GM12878 (cell line): ENCODE data around the gene MAGI2. TPM values are rescaled to one million over a fixed set of nuclear protein-coding genes. Genes with fewer than 3 reads are reported as not detected.

Experiments used
- ATAC-seq: fragments of 200-7000 bp; cut with Tn5 transposase; 3 replicates; pipeline ENCODE4 v1.9.1; 2020; ENCODE audit warnings: mild to moderate bottlenecking, moderate library complexity
- BruUV-seq: library from RNA; stranded (reverse); fragments of 400-500 nt; replicated peaks from 2 replicates; lab custom pipeline; 2021; lab: Mats Ljungman, UMichigan
- CTCF ChIA-PET: fragments of 300-600 bp; sonication (Branson Sonifier 250); formaldehyde crosslinking; extraction: SDS; loops from one replicate; lab custom pipeline; 2021; ENCODE audit warnings: inconsistent platforms; lab: Yijun Ruan, JAX
- POLR2A ChIA-PET: fragments of 350-600 bp; formaldehyde crosslinking; extraction: SDS; loops from one replicate; lab custom pipeline; 2021; ENCODE audit warnings: inconsistent platforms; lab: Charles Lee
- RAD21 ChIA-PET: fragments of 300-600 bp; sonication (Branson Sonifier 250); formaldehyde crosslinking; loops from one replicate; lab custom pipeline; 2023; ENCODE audit warnings: antibody characterized with exemption; ENCODE audit not compliant: unreplicated experiment; lab: Charles Lee
- SMC1A ChIA-PET: fragments of 300-600 bp; sonication (Branson Sonifier 250); formaldehyde crosslinking; loops from one replicate; lab custom pipeline; 2023; ENCODE audit not compliant: unreplicated experiment, uncharacterized antibody; lab: Charles Lee
- DNase-seq: peaks from one replicate; pipeline ENCODE4 v3.0.0-alpha.2; 2011; ENCODE audit warnings: low read depth, low spot score
- FAIRE-seq: peaks from 3 replicates; lab custom pipeline; 2011; peaks lifted over from hg19 to GRCh38; lab: Jason Lieb, UNC
- H2AFZ ChIP-seq: 2 replicates; pipeline ENCODE4 v1.6.0; 2011; ENCODE audit warnings: low read depth, low read length, control low read depth; ENCODE audit not compliant: control insufficient read depth
- H3K27ac ChIP-seq: 2 replicates; pipeline ENCODE4 v1.5.1; 2011; ENCODE audit warnings: control low read depth; ENCODE audit not compliant: control insufficient read depth, insufficient read depth
- H3K27me3 ChIP-seq, 2 experiments: replicated peaks in 1 of 2; 2 replicates each; pipeline versions ENCODE4 v1.6.0 to v1.6.1; 2011; ENCODE audit warnings: low read length in 1 of 2; ENCODE audit not compliant: control insufficient read depth in 2 of 2, insufficient read depth in 2 of 2
- H3K36me3 ChIP-seq, 2 experiments: 2 replicates each; pipeline ENCODE4 v1.5.1; 2011; ENCODE audit warnings: low read length in 1 of 2; ENCODE audit not compliant: control insufficient read depth in 2 of 2, insufficient read depth in 2 of 2
- H3K4me1 ChIP-seq: 2 replicates; pipeline ENCODE4 v1.6.1; 2011; ENCODE audit warnings: mild to moderate bottlenecking, low read length, moderate library complexity, mixed read lengths; ENCODE audit not compliant: control insufficient read depth, insufficient read depth
- H3K4me2 ChIP-seq: 2 replicates; pipeline ENCODE4 v1.6.0; 2011; ENCODE audit warnings: control low read depth; ENCODE audit not compliant: control insufficient read depth, insufficient read depth
- H3K4me3 ChIP-seq: fragments of 200-600 bp; sonication (generic); 2 replicates; pipeline ENCODE4 v1.5.1; 2016
- H3K79me2 ChIP-seq: 2 replicates; pipeline ENCODE4 v1.6.0; 2011; ENCODE audit warnings: low read length; ENCODE audit not compliant: control insufficient read depth, insufficient read depth
- H3K9ac ChIP-seq: 2 replicates; pipeline ENCODE4 v1.8.0; 2011; ENCODE audit warnings: low read length, control low read depth, mixed read lengths; ENCODE audit not compliant: control insufficient read depth, insufficient read depth
- H3K9me3 ChIP-seq: replicated peaks from 3 replicates; pipeline ENCODE4 v1.5.1; 2011; ENCODE audit warnings: mild to moderate bottlenecking, low read length; ENCODE audit not compliant: control insufficient read depth, insufficient read depth
- H4K20me1 ChIP-seq: 2 replicates; pipeline ENCODE4 v1.6.0; 2011; ENCODE audit not compliant: control insufficient read depth, insufficient read depth
- DPF2 ChIP-seq: fragments of 450-650 bp; IDR thresholded peaks from 2 replicates; pipeline ENCODE4 v1.6.1; 2017; ENCODE audit warnings: mild to moderate bottlenecking
- FOXK2 ChIP-seq: fragments of 450-650 bp; IDR thresholded peaks from 2 replicates; pipeline ENCODE4 v1.6.1; 2017; ENCODE audit warnings: mild to moderate bottlenecking, moderate library complexity
- GABPA ChIP-seq: IDR thresholded peaks from 2 replicates; pipeline ENCODE4 v1.6.1; 2014; ENCODE audit warnings: antibody characterized with exemption, low read depth, mild to moderate bottlenecking, inconsistent platforms
- MTA2 ChIP-seq: fragments of 450-650 bp; IDR thresholded peaks from 2 replicates; pipeline ENCODE4 v1.6.1; 2016; ENCODE audit warnings: low read depth, mild to moderate bottlenecking, moderate library complexity
- SMARCA5 ChIP-seq: fragments of 450-650 bp; IDR thresholded peaks from 2 replicates; pipeline ENCODE4 v1.6.1; 2017; ENCODE audit warnings: mild to moderate bottlenecking
- SREBF2 ChIP-seq: IDR thresholded peaks from 2 replicates; pipeline ENCODE4 v1.6.1; 2012; ENCODE audit warnings: mild to moderate bottlenecking, low read length
- SRF ChIP-seq, 2 experiments: IDR thresholded peaks; 2 replicates each; pipeline ENCODE4 v1.6.1; 2011; ENCODE audit warnings: low read depth in 2 of 2, low read length in 2 of 2, mild to moderate bottlenecking in 1 of 2, moderate library complexity in 1 of 2
- YY1 ChIP-seq: IDR thresholded peaks from 2 replicates; pipeline ENCODE4 v1.6.1; 2011; ENCODE audit warnings: low read depth, mild to moderate bottlenecking, low read length
- ZNF217 ChIP-seq: fragments of 450-650 bp; IDR thresholded peaks from 2 replicates; pipeline ENCODE4 v1.6.1; 2017; ENCODE audit warnings: antibody characterized with exemption, mild to moderate bottlenecking
- ZNF24 ChIP-seq: fragments of 450-650 bp; IDR thresholded peaks from 2 replicates; pipeline ENCODE4 v1.6.1; 2017; ENCODE audit warnings: antibody characterized with exemption, mild to moderate bottlenecking
- ZNF384 ChIP-seq: IDR thresholded peaks from 2 replicates; pipeline ENCODE4 v1.6.1; 2012; ENCODE audit warnings: low read depth, mild to moderate bottlenecking, low read length, improper control_type of control experiment, borderline replicate concordance
- WGBS: methylation state at CpG from one replicate; pipeline ENCODE4 v1.1.6; 2016; ENCODE audit warnings: low lambda C conversion rate; ENCODE audit not compliant: insufficient replicate concordance, insufficient coverage; ENCODE audit errors: missing lambda C conversion rate; 5-methylcytosine and 5-hydroxymethylcytosine counted together
- in situ Hi-C: fragments of 300-500 bp; cut with MboI; formaldehyde crosslinking; loops from 9 replicates; pipeline ENCODE4 v1.14.3; 2018; ENCODE audit warnings: mixed read lengths
- intact Hi-C: fragments of 100-400 bp; cut with micrococcal nuclease; formaldehyde crosslinking; loops from one replicate; pipeline ENCODE4 v1.14.2; 2022; ENCODE audit not compliant: unreplicated experiment
- polyA plus RNA-seq, 11 experiments: library from polyadenylated mRNA; depleted of rRNA in 4 of 11; unstranded in 6 of 11; stranded (reverse) in 5 of 11; fragments of >200 nt; fragmentation: Nextera tagmentation in 4 of 11; fragmentation: Illumina TruSeq in 1 of 11; extraction: Ambion mirVana in 4 of 11; extraction: Trizol in 1 of 11; gene quantifications; 1 replicate in 1 of 11; 2 replicates in 10 of 11; pipeline versions ENCODE4 v1.2.1 to v1.2.3, GENCODE V29; 2011 to 2016; ENCODE audit warnings: inconsistent platforms in 2 of 11, missing spikeins in 2 of 11, low read depth in 1 of 11
- total RNA-seq, 4 experiments: library from RNA; depleted of rRNA in 3 of 4; stranded (reverse); fragments of >200 nt in 3 of 4; fragmentation: Illumina TruSeq in 1 of 4; extraction: Trizol in 1 of 4; gene quantifications; 2 replicates each; pipeline versions ENCODE4 v1.2.1 to v1.2.3, GENCODE V29; 2013 to 2021
- TF ChIP-seq, protein P1 (sequence below): IDR thresholded peaks from 2 replicates; pipeline ENCODE4 v1.6.1; 2012; ENCODE audit warnings: mild to moderate bottlenecking, low read depth, low read length
- TF ChIP-seq, protein P2 (sequence below): fragments of 450-650 bp; IDR thresholded peaks from 2 replicates; pipeline ENCODE4 v1.6.1; 2017; ENCODE audit warnings: mild to moderate bottlenecking
- TF ChIP-seq, protein P3 (sequence below): IDR thresholded peaks from 2 replicates; pipeline ENCODE4 v1.6.1; 2011; ENCODE audit warnings: borderline replicate concordance, low read depth, mild to moderate bottlenecking, moderate library complexity, low read length; ENCODE audit not compliant: insufficient read depth, poor library complexity, severe bottlenecking
- TF ChIP-seq, protein P4 (sequence below): fragments of 150-350 bp; IDR thresholded peaks from 2 replicates; pipeline ENCODE4 v1.6.1; 2016; ENCODE audit warnings: low read depth, low read length

MAGI2 gene
- total and polyA plus RNA-seq, 10 of the 15 experiments (the other 5 are each of a cell fraction or from before 2014, with no cell fraction given), result 0.01 to 0.31 (median 0.05) TPM; not detected in 2

DNA sequence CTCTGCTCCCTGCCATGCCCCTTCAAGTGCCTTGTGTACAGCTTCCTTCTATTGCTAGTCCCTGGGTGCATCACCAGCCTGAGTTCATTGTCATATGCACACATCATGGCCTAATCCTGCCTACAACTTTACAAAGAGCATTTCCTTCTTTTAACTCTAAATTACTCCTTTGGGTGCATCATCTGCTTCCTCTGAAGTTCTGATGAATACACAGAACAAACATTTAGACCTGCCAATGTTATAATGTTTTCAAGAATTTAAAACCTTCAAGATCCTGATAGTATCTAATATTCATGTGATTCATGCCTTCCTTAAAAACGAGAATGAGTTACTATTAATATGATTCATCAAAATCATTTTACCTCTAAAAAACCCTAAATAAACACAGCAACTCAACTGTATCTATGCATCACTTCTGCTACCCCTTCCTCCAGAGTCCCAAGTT, 357.1 kb downstream of the MAGI2 start:
- ATAC-seq, result no peak

More for the DNA sequence above, 357.1 kb downstream of the MAGI2 start:
- RAD21 ChIA-PET, result no interaction called here
- no peaks in the 10 kb centered on the region for H3K27me3 ChIP-seq
- H3K4me2 ChIP-seq, result no peak overlapping the region
- SMC1A ChIA-PET, result no interaction called here
- no peak overlapping the region for H2AFZ ChIP-seq
- in situ Hi-C loops (no loop called here), intact Hi-C loops (no loop called here)
- H3K9ac ChIP-seq, result no peak overlapping the region
- H3K36me3 ChIP-seq, result no peaks in the 10 kb centered on the region
- no peaks in the 10 kb centered on the region for H3K4me1 ChIP-seq
- no peaks in the 10 kb centered on the region for H4K20me1 ChIP-seq
- POLR2A ChIA-PET, result no interaction called here
- FAIRE-seq (no peak), DNase-seq (no peak)
- no peaks in the 10 kb centered on the region for H3K9me3 ChIP-seq
- no peak overlapping the region for H3K4me3 ChIP-seq
- CTCF ChIA-PET, result no interaction called here
- WGBS, result 0% methylated on average over 1 of the region's 1 CpG
- no TSS peak for BruUV-seq
- no peak overlapping the region for H3K27ac ChIP-seq
- TF ChIP-seq ZNF384, result no peak
- TF ChIP-seq SMARCA5, result no peak
- TF ChIP-seq, protein P1, sequence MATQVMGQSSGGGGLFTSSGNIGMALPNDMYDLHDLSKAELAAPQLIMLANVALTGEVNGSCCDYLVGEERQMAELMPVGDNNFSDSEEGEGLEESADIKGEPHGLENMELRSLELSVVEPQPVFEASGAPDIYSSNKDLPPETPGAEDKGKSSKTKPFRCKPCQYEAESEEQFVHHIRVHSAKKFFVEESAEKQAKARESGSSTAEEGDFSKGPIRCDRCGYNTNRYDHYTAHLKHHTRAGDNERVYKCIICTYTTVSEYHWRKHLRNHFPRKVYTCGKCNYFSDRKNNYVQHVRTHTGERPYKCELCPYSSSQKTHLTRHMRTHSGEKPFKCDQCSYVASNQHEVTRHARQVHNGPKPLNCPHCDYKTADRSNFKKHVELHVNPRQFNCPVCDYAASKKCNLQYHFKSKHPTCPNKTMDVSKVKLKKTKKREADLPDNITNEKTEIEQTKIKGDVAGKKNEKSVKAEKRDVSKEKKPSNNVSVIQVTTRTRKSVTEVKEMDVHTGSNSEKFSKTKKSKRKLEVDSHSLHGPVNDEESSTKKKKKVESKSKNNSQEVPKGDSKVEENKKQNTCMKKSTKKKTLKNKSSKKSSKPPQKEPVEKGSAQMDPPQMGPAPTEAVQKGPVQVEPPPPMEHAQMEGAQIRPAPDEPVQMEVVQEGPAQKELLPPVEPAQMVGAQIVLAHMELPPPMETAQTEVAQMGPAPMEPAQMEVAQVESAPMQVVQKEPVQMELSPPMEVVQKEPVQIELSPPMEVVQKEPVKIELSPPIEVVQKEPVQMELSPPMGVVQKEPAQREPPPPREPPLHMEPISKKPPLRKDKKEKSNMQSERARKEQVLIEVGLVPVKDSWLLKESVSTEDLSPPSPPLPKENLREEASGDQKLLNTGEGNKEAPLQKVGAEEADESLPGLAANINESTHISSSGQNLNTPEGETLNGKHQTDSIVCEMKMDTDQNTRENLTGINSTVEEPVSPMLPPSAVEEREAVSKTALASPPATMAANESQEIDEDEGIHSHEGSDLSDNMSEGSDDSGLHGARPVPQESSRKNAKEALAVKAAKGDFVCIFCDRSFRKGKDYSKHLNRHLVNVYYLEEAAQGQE, result no peak
- no peak for TF ChIP-seq SRF (IDR thresholded peaks at IDR 0.05; ENCODE audit: low read depth in 2 of 2, low read length in 2 of 2)
- TF ChIP-seq DPF2, result no peak
- TF ChIP-seq, protein P2, sequence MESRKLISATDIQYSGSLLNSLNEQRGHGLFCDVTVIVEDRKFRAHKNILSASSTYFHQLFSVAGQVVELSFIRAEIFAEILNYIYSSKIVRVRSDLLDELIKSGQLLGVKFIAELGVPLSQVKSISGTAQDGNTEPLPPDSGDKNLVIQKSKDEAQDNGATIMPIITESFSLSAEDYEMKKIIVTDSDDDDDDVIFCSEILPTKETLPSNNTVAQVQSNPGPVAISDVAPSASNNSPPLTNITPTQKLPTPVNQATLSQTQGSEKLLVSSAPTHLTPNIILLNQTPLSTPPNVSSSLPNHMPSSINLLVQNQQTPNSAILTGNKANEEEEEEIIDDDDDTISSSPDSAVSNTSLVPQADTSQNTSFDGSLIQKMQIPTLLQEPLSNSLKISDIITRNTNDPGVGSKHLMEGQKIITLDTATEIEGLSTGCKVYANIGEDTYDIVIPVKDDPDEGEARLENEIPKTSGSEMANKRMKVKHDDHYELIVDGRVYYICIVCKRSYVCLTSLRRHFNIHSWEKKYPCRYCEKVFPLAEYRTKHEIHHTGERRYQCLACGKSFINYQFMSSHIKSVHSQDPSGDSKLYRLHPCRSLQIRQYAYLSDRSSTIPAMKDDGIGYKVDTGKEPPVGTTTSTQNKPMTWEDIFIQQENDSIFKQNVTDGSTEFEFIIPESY, result no peak
- TF ChIP-seq, protein P3, sequence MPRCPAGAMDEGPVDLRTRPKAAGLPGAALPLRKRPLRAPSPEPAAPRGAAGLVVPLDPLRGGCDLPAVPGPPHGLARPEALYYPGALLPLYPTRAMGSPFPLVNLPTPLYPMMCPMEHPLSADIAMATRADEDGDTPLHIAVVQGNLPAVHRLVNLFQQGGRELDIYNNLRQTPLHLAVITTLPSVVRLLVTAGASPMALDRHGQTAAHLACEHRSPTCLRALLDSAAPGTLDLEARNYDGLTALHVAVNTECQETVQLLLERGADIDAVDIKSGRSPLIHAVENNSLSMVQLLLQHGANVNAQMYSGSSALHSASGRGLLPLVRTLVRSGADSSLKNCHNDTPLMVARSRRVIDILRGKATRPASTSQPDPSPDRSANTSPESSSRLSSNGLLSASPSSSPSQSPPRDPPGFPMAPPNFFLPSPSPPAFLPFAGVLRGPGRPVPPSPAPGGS, result no peak
- no peak for TF ChIP-seq SREBF2
- TF ChIP-seq GABPA, result no peak
- no peak for TF ChIP-seq MTA2
- TF ChIP-seq FOXK2, result no peak
- no peak for TF ChIP-seq ZNF24
- TF ChIP-seq, protein P4, sequence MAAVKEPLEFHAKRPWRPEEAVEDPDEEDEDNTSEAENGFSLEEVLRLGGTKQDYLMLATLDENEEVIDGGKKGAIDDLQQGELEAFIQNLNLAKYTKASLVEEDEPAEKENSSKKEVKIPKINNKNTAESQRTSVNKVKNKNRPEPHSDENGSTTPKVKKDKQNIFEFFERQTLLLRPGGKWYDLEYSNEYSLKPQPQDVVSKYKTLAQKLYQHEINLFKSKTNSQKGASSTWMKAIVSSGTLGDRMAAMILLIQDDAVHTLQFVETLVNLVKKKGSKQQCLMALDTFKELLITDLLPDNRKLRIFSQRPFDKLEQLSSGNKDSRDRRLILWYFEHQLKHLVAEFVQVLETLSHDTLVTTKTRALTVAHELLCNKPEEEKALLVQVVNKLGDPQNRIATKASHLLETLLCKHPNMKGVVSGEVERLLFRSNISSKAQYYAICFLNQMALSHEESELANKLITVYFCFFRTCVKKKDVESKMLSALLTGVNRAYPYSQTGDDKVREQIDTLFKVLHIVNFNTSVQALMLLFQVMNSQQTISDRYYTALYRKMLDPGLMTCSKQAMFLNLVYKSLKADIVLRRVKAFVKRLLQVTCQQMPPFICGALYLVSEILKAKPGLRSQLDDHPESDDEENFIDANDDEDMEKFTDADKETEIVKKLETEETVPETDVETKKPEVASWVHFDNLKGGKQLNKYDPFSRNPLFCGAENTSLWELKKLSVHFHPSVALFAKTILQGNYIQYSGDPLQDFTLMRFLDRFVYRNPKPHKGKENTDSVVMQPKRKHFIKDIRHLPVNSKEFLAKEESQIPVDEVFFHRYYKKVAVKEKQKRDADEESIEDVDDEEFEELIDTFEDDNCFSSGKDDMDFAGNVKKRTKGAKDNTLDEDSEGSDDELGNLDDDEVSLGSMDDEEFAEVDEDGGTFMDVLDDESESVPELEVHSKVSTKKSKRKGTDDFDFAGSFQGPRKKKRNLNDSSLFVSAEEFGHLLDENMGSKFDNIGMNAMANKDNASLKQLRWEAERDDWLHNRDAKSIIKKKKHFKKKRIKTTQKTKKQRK, result no peak
- TF ChIP-seq YY1, result no peak
- no peak for TF ChIP-seq ZNF217
- no peaks in the 10 kb centered on the region for H3K79me2 ChIP-seq
